ENCODE data around the gene HNRNPF. TPM values are rescaled to one million over a fixed set of nuclear protein-coding genes. Genes with fewer than 3 reads are reported as not detected.

HNRNPF gene
- polyA plus RNA-seq, 1 experiment: 172 TPM

DNA sequence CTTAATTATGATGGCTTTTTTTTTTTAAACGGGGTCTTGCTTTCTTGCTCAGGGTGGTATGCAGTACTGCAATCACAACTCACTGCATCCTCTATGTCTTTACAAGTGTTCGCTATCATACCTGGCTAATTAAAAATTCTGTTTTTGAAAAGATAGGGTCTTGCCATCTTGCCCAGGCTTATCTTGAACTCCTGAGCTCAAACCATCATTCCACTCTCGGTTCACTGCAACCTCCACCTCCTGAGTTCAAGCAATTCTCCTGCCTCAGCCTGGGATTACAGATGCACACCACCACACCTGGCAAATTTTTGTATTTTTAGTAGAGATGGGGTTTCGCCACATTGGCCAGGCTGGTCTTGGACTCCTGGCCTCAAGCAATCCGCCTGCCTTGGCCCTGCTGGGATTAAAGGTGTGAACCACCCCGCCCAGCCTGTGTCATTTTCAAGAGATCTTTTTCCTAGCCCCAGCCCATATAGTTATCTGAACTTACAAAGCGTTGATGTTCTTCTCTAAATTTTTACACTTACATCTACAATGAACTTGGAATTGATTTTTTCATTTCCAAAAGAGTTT is 6.0 kb downstream of the HNRNPF start:
- H3K4me3 ChIP-seq (ENCODE audit: low read depth, low read length): no peak overlapping the region
- ChIA-PET CTCF (no interaction called here), POLR2A (no interaction called here)
- TF ChIP-seq, protein P1, sequence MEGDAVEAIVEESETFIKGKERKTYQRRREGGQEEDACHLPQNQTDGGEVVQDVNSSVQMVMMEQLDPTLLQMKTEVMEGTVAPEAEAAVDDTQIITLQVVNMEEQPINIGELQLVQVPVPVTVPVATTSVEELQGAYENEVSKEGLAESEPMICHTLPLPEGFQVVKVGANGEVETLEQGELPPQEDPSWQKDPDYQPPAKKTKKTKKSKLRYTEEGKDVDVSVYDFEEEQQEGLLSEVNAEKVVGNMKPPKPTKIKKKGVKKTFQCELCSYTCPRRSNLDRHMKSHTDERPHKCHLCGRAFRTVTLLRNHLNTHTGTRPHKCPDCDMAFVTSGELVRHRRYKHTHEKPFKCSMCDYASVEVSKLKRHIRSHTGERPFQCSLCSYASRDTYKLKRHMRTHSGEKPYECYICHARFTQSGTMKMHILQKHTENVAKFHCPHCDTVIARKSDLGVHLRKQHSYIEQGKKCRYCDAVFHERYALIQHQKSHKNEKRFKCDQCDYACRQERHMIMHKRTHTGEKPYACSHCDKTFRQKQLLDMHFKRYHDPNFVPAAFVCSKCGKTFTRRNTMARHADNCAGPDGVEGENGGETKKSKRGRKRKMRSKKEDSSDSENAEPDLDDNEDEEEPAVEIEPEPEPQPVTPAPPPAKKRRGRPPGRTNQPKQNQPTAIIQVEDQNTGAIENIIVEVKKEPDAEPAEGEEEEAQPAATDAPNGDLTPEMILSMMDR (IDR thresholded peaks at IDR 0.05; ENCODE audit: insufficient read depth, low read depth, low read length): no peak
- no peak for DNase-seq (ENCODE audit: low read depth)
- H3K36me3 ChIP-seq (ENCODE audit: control insufficient read depth, insufficient read depth, low read length): peaks cover 2% of the 10 kb centered on the region; the same call in 1 of the 2 replicates
- H3K27me3 ChIP-seq (ENCODE audit: control insufficient read depth, insufficient read depth, low read length): no peaks in the 10 kb centered on the region

DNA sequence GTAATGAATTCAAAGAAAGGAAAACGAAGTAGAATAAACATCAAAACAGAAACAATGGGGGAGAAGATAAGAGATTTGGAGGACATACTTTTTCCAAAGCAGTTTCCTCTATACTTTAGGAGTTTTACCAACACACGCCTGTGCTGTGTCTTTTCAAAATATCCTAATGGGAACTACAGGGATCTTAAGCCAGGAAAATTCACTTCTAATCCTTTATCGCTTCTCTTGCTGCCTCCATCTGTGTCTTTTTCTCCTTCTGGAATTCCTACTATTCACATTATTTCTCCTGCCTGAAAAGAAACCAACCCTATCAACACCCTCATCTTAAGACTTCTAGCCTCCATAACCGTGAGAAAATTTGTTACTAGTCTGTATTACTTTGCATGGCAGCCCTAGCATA is 6.8 kb downstream of the HNRNPF start:
- TF ChIP-seq, protein P1 (IDR thresholded peaks at IDR 0.05; ENCODE audit: insufficient read depth, low read depth, low read length): no peak
- no peak overlapping the region for H3K4me3 ChIP-seq (ENCODE audit: low read depth, low read length)
- no peaks in the 10 kb centered on the region for H3K27me3 ChIP-seq (ENCODE audit: control insufficient read depth, insufficient read depth, low read length)
- peaks cover 2% of the 10 kb centered on the region; the same call in 1 of the 2 replicates for H3K36me3 ChIP-seq (ENCODE audit: control insufficient read depth, insufficient read depth, low read length)
- DNase-seq (ENCODE audit: low read depth): no peak
- CTCF ChIA-PET: no interaction called here
- POLR2A ChIA-PET: no interaction called here

DNA sequence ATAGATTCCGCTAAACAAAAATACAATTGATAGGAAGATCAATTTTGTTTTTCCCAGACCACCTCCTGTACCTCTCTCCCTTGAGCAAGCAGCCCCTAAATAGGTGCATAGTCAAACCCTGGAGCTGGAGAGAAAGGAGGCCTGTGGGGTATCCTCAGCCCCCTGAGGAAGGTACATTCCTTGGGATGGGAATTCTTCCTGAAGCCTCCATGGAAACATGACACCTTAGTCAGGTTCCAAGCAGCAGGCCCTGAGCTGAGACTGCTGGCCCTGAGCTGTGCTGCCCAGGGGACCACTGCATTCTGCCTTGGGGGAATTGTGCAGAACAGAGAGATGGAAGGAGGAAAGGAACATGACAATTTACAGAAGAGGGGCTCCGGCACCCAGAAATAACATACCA is 7.4 kb downstream of the HNRNPF start:
- TF ChIP-seq, protein P1 (IDR thresholded peaks at IDR 0.05; ENCODE audit: insufficient read depth, low read depth, low read length): no peak
- ChIA-PET CTCF (no interaction called here), POLR2A (no interaction called here)
- Histone ChIP-seq H3K27me3 (ENCODE audit: control insufficient read depth, insufficient read depth, low read length) (no peaks in the 10 kb centered on the region), H3K36me3 (ENCODE audit: control insufficient read depth, insufficient read depth, low read length) (peaks cover 2% of the 10 kb centered on the region; the same call in 1 of the 2 replicates), H3K4me3 (ENCODE audit: low read depth, low read length) (no peak overlapping the region)
- no peak for DNase-seq (ENCODE audit: low read depth)

DNA sequence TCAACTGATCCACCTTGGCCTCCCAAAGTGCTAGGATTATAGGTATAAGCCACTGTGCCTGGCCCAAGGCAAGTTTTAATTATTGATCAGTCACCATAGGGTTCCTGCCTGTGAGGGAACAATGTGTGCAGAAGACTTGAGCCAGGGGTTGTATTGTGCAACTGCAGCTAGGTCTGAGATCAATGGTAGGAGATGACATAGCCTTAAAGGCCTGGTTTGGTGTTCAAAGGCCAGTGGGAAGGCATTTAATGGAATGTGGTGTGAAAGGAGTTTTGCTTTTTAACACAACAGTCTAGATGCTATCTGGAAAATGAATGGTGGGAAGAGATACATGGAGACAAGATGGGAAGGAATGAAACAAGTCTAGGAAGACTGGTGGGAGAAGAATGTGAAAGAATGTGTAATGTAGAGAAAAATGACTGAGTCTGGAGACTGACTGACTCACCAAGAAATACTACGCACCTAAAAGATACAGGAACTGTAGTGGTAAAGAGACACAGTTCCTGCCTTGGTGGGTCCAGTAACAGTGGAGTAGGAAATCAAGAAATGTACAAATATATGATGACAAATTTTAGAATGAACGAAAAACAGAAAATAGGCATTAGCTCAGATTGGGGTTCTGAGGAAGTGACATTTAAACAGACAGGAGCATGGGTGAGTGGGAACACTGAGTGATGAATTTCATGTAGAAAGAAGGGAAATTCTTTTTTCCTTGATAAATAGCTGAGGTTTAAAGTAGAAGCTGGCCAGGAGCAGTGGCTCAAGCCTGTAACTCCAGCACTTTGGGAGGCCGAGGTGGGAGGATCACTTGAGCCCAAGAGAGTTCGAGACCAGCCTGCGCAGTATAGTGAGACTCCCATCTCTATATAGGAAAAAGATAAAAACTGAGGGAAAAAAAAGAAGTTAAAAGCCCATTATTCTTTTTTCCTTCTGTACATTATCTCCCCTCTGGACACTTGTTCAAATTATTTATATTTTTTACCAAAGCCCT is 9.4 kb downstream of the HNRNPF start:
- no peak for DNase-seq (ENCODE audit: low read depth)
- CTCF ChIA-PET: interaction anchor here (1.1 to 1.9 kb wide), 2 partner anchors 62 to 197 kb away, joined by 3 to 5 read pairs; no protein-coding TSS in a partner anchor
- POLR2A ChIA-PET: interaction anchor here (1.1 kb wide), 1 partner anchor 10 kb away, joined by 4 read pairs; no protein-coding TSS in a partner anchor

DNA sequence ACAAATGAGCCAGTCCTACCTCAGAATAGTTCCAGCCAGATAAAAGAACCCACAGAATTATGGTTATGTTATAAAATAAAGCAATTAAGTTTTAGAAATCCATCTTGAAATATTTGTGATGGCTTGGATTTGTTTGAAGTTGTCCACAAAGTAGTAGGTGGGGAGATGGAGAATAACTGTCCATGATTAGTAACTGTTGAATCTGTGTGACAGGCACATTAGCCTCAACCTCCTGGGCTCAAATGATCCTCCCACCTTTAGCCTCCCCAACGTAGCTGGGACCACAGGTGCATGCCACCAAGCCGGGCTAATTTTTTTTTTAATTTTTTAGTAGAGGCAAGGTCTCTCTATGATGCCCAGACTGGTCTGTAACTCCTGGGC is 10.1 kb downstream of the HNRNPF start:
- Histone ChIP-seq H3K4me3 (ENCODE audit: low read depth, low read length) (no peak overlapping the region), H3K27me3 (ENCODE audit: control insufficient read depth, insufficient read depth, low read length) (no peaks in the 10 kb centered on the region), H3K36me3 (ENCODE audit: control insufficient read depth, insufficient read depth, low read length) (peaks cover 3% of the 10 kb centered on the region)
- ChIA-PET POLR2A (no interaction called here), CTCF (no interaction called here)
- TF ChIP-seq, protein P1 (IDR thresholded peaks at IDR 0.05; ENCODE audit: insufficient read depth, low read depth, low read length): no peak
- DNase-seq (ENCODE audit: low read depth): no peak

More for the DNA sequence above, 9.4 kb downstream of the HNRNPF start:
- TF ChIP-seq, protein P1 (IDR thresholded peaks at IDR 0.05; ENCODE audit: insufficient read depth, low read depth, low read length): no peak
- Histone ChIP-seq H3K4me3 (ENCODE audit: low read depth, low read length) (no peak overlapping the region), H3K27me3 (ENCODE audit: control insufficient read depth, insufficient read depth, low read length) (no peaks in the 10 kb centered on the region), H3K36me3 (ENCODE audit: control insufficient read depth, insufficient read depth, low read length) (peaks cover 2% of the 10 kb centered on the region)
